DMS79 treated with DMSO at 0.1 percent for 48 hours (cell line): ENCODE data around the gene ERICH6B.

ENCODE experiments used
- DNase-seq: peaks from one replicate; lab custom pipeline; 2025; lab: John Stamatoyannopoulos, UW

The ERICH6B gene

GRCh38 chr13:45542391-45542790 lies 73.1 kb downstream of the ERICH6B start:
- no peak for DNase-seq

- DNase-seq: no peak
These were observed 73.7 kb downstream of the ERICH6B start for GRCh38 chr13:45541806-45542205.

GRCh38 chr13:45540864-45541263 lies 74.7 kb downstream of the ERICH6B start:
- DNase-seq: no peak

- DNase-seq: no peak
These were observed 75.3 kb downstream of the ERICH6B start for GRCh38 chr13:45540195-45540594.

GRCh38 chr13:45538382-45538781 lies 77.2 kb downstream of the ERICH6B start:
- DNase-seq: no peak

- no peak for DNase-seq
These were observed 78.0 kb downstream of the ERICH6B start for GRCh38 chr13:45537516-45537915.

- no peak for DNase-seq
These were observed 79.3 kb downstream of the ERICH6B start for GRCh38 chr13:45536224-45536623.

- DNase-seq: no peak
These were observed 80.9 kb downstream of the ERICH6B start for GRCh38 chr13:45534604-45535003.

- no peak for DNase-seq
These were observed 85.8 kb downstream of the ERICH6B start for GRCh38 chr13:45529758-45530157.

- DNase-seq: no peak
These were observed 87.7 kb downstream of the ERICH6B start for GRCh38 chr13:45527699-45528462.

- no peak for DNase-seq
These were observed 93.0 kb downstream of the ERICH6B start for GRCh38 chr13:45522571-45522970.

- no peak for DNase-seq
These were observed 94.2 kb downstream of the ERICH6B start for GRCh38 chr13:45521297-45521696.

- DNase-seq: no peak
These were observed 96.0 kb downstream of the ERICH6B start for GRCh38 chr13:45519493-45519892.

- DNase-seq: no peak
These were observed 96.9 kb downstream of the ERICH6B start for GRCh38 chr13:45518525-45519245.

GRCh38 chr13:45516757-45517156 lies 98.8 kb downstream of the ERICH6B start:
- no peak for DNase-seq

- DNase-seq: no peak
These were observed 103.4 kb downstream of the ERICH6B start for GRCh38 chr13:45512098-45512496.

- peak; percentile 72 for DNase-seq
These were observed 104.0 kb downstream of the ERICH6B start for GRCh38 chr13:45511310-45512097.

GRCh38 chr13:45510672-45511071 lies 104.9 kb downstream of the ERICH6B start:
- DNase-seq: peak; percentile 3

- DNase-seq: no peak
These were observed 106.8 kb downstream of the ERICH6B start for GRCh38 chr13:45508776-45509175.

- no peak for DNase-seq
These were observed 108.7 kb downstream of the ERICH6B start for GRCh38 chr13:45506811-45507210.

GRCh38 chr13:45503658-45504057 lies 111.9 kb downstream of the ERICH6B start:
- DNase-seq: no peak

GRCh38 chr13:45501175-45501526 lies 114.4 kb downstream of the ERICH6B start:
- DNase-seq: no peak
